Sigmoid colon (tissue), 4 donors: ENCODE data around the gene FAM83G.

Experiments used
- POLR2A ChIP-seq, 2 donors: fragments of 450-650 bp; IDR thresholded peaks; one replicate each; pipeline ENCODE4 v1.6.1; 2016; ENCODE audit warnings: antibody characterized with exemption in 2 of 2, mild to moderate bottlenecking in 2 of 2, moderate library complexity in 2 of 2
- POLR2AphosphoS5 ChIP-seq, 4 donors: sonication (generic); formaldehyde crosslinking; IDR thresholded peaks; one replicate each; pipeline ENCODE4 v1.6.1; 2017; ENCODE audit warnings: antibody characterized with exemption in 4 of 4
- TF ChIP-seq, protein P1 (sequence below), 4 experiments: fragments of 450-650 bp in 3 of 4; fragments of 200-600 bp in 1 of 4; IDR thresholded peaks; one replicate each; pipeline ENCODE4 v1.5.1; 2016 to 2019; ENCODE audit warnings: antibody characterized with exemption in 4 of 4, mild to moderate bottlenecking in 3 of 4, moderate library complexity in 2 of 4

GRCh38 chr17:19010729-19011505 lies 6.4 kb upstream of the FAM83G start:
- TF ChIP-seq, protein P1, sequence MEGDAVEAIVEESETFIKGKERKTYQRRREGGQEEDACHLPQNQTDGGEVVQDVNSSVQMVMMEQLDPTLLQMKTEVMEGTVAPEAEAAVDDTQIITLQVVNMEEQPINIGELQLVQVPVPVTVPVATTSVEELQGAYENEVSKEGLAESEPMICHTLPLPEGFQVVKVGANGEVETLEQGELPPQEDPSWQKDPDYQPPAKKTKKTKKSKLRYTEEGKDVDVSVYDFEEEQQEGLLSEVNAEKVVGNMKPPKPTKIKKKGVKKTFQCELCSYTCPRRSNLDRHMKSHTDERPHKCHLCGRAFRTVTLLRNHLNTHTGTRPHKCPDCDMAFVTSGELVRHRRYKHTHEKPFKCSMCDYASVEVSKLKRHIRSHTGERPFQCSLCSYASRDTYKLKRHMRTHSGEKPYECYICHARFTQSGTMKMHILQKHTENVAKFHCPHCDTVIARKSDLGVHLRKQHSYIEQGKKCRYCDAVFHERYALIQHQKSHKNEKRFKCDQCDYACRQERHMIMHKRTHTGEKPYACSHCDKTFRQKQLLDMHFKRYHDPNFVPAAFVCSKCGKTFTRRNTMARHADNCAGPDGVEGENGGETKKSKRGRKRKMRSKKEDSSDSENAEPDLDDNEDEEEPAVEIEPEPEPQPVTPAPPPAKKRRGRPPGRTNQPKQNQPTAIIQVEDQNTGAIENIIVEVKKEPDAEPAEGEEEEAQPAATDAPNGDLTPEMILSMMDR (IDR thresholded peaks at IDR 0.05), result no peak
- TF ChIP-seq POLR2AphosphoS5 (IDR thresholded peaks at IDR 0.05) (no peak), POLR2A (IDR thresholded peaks at IDR 0.05) (no peak)
